Embryonic facial prominence (tissue), 1 donor: Measurements from ENCODE around the gene DLGAP1.
"Not testable (repeated sequence)": the region's sequence is repeated elsewhere in the genome, so short reads cannot be mapped to it uniquely, and the experiment has no call there.

Source experiments
- DNase-seq: peaks from one replicate; pipeline ENCODE4 v3.0.0-alpha.2; 2016; ENCODE audit errors: extremely low spot score

DLGAP1 gene

DNA sequence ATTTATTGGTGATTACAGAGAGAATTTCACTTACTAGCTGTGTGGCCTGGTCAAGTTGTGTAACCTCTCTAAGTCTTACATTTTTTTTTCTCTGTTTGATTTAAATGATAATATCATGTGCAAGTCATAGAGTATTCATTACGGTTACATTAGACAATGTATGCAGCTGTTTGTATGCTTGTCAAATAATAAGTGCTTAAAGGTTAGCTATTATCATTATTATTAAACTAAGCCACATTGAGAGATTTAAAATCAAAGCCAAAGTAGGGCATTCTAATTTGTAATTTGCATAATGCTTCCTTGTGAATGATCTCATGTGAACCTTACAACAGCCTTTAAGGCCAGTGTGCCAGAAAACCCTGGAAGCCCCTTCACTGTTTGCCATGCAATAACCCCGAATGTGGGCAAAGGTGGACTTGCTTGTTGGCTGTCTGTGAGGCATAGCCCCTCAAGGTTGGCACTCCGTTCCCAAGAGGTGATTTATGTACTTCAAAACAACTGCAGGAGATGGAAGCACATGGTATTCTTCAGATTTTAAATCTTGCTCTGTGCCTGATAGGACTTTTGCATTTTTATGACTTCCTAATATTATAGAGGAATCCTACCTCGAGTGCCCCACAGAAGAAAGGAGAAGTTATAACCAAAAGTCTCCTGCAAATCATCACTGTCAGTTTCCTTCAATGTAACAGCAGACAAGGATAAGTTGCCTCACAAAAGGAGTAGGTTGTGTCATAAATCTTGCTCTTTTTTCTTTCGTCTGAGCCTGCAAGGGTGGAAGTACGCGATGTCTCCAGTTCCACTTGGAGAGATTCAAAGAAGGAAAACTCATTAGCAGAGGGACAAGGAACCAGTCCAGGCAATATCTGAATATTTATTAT is 733.1 kb downstream of the DLGAP1 start:
- DNase-seq: no peak

DNA sequence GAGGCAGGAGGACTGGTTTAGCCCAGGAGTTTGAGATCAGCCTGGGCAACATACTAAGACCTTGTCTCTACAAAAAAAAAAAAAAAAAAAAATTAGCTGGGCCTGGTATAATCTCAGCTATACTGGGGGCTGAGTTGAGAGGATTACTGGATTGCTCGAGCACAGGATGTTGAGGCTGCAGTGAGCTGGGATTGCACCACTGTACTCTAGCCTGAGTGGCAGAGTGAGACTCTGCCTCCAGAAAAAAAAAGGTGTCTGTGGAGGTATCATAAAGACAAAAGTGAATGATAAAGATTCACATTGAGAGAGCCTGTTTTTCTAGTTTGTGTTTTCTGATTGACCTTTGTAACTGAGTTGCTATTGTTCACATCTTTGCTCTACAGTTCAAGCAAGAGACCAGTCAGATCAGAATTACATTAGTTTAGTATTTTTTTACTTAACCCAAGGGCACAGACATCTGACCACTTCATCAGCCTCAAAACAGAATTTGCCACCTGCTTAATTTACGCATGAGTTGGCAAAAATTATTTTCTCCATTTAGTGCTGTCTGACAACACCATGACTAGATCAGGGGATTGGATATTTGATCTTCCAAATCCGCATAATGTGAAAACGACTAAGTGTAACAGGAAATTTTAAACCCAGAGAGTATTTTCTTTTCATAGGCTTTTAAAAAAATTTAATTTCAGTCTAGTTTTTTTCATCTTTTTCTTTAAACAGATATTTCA is 734.1 kb downstream of the DLGAP1 start:
- no peak for DNase-seq

DNA sequence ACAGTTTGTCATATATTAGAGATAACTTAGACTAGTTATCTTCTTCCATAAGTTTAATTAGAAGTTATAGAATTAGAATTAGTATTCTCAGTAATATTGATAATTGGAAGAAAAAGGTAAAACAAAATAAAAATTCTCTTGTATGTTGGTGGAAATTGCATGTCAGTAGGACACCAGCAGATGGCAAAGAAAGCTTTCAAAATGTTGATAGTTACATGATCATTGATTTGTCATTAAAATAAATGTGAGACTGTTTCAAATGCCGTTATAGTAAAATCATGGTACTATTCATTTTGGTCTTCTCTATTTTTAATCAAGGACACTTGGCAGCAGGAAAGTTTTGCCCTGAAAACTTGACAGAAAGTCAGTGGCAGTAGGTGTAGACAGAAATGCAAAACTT is 734.9 kb downstream of the DLGAP1 start:
- DNase-seq: peak; percentile 5

DNA sequence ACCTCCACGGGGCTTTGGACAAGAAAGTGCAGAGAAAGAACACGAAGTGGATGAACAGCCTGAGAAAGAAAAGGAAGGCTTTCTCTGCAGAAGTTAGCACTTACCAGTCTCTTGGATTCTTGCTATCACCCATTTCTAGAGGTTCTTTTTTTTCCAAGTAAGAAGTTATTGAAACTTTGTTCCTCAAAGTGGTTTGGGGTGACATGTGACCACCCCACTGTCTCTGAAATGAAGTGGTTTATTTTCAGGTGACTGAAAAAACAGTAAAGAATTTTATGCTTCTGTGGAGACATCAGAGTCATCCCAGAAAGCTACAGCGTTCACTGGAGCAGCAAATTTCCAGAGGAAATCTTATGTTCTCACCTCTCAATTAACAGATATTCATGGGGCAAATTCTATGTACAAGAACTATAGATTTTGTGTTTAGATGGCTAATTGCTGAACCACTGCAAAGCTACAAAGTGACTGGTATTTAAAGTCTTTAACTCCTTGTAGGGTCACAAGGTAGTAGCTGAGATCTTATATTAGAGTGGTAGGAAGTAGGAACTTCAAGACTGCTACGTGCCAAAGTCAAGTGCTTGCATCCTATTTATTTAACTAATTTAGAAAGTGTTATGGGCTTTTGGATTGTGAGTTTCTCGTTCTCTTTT is 737.6 kb downstream of the DLGAP1 start:
- no peak for DNase-seq

GRCh38 chr18:3716116-3716660 is 738.9 kb downstream of the DLGAP1 start:
- DNase-seq: no peak

DNA sequence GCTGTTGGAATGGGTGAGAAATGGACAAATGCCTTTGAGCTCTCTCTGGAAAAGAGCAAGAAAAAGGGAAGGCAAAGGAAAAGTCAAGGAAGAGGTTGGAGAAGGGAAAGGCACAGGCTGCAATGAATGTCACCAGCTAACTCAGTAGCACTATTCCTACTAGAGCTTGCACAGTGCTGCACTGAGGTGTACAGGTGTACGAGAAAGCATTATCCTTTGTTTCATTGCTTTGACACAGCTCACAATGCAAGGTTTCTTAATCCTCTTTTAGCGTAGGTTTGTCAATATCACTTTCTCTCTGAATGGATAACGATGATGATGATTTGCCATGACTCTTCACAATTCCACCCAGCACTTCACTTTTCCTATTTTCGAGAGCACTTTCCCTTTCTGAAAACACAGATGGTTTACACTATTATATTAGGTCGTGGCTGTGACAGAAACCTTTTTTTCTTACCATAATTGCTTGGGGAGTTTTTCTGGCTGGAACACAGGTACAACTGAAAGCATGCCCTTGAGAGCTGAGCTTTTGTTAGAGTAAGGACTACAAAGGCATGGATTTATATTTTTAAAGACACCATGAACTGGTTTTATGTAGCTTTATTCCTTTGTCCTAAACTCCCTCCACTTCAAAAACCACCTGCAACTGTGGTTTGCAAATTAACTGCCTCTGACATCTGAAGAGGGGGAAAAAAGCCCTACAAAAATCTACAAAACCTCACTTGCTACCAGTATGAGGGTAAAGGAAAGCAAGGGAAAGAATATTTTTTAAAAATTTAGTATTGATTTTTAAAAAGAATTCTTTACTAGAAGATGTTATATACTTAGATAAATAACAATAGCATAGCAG is 739.7 kb downstream of the DLGAP1 start:
- no peak for DNase-seq

DNA sequence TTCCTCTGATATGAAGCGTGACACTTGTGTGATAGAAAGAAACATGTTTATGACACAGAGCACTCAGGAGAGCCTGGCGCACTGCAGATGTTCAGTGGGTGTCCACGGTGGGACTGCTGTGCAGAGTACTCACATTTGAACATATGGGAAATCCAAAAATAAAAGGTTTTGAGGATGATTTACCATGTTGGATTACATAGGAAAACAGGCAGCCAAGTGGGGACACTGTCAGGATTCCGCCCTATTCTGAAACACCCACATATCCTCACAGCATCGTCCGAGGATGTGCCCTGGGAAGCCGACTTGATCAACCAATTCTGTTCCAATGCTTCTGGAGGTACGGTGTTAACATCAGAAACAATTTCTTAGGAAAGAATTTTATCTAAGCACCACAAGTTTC is 741.4 kb downstream of the DLGAP1 start:
- DNase-seq: no peak

DNA sequence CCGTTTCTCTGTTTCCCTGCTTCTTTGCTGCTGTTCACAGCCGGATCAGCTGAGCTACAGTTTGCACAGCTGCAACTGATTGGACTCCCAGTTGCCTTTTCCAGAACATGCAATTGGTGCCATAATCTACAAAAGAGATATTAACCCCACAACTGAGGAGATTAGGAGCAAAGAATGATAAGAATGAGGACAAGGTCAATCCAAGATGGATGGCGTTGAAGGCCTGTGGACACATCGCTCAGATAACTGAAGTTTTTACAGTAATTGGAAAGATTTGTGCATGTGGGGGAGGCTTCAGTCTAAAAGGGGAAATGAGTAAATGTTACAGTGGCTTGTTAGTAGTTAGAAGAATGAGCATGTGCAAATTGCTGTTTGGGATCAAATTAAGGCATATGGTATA is 741.9 kb downstream of the DLGAP1 start:
- no peak for DNase-seq

DNA sequence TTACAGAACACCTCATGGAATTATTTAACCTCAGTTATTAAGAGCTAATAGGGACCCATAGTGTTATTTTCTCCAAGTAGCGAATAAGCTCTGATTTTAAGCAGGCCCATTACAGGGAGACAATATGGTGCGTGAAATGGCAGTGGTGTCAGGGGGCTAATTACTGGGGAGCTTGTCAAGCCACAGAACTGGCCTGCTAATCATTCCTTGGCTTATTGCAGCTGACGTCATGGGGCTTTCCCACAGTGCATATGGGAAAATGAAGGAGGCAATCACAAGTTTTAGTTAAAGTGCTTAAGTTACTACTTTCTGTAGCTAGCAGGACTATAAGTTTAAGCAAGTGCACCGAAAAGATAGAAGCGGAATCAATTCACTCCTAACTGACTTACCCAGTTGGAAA is 742.6 kb downstream of the DLGAP1 start:
- DNase-seq: no peak

DNA sequence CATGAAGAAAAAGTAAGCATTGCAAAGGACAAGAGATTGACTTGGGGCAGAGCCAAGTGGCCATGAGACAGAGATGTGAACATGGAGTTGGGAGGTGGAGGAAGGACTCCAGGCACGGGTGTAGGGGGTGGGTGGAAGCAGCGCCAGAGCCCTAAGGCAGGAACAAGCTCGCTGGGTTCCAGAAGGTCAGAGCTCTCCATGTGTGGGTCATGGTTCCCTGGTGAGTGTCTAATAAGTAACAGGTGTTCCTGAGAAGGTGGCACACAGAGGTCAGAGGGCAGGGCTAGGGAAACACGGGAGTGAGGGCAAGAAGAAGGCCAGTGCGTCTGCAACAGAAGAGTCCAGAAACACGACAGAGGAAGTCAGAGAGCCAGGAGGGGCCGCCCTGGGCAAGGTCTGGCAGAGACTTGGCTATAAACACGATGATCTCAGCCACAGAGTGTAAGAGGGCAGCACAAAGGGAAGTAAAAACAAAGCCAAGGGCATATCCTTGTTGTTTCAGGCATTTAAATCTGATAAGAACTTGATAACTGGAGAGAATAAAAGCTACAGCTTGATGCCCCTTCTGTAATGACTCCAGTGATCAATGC is 744.3 kb downstream of the DLGAP1 start:
- no peak for DNase-seq

GRCh38 chr18:3709205-3709604 is 745.9 kb downstream of the DLGAP1 start:
- no peak for DNase-seq

GRCh38 chr18:3706279-3707097 is 748.6 kb downstream of the DLGAP1 start:
- no peak for DNase-seq

DNA sequence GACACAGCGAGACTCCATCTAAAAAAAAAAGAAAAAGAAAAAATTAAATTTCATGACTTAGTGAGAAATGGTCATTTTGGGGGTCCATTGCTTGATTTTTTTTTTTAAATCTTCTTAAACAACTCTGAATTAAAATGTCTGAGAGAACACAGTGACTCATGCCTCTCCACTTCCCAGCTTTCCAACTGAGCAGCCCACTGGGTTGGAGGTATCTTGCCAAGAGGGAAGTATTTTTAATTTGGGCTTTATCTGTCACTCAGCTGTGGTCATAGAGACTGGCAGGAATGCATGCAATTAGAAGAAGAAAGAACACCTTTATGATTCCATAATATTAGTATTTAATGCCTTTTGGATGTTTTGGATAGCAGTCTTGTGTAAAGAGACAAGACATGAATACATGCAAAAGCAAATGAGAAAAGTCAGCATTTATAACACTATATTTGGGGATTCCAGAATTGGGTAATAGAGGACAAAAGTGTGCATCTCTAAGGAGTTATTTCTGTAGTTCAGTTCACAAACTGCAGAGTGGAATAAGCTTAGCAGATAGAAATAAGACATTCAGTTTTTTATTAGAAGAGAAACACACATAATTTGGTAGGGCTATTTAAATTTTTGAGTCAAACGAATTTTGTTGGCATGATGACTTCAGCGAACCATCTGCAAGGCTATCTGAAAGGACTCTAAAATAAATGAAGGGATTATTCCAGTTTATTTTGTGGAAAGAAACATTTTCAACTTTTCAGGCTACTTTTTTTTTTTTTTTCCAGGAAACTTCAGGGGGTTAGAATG is 750.4 kb downstream of the DLGAP1 start:
- DNase-seq: no peak

- peak; percentile 48 for DNase-seq
Measured at GRCh38 chr18:3703732-3704176, 751.4 kb downstream of the DLGAP1 start.

DNA sequence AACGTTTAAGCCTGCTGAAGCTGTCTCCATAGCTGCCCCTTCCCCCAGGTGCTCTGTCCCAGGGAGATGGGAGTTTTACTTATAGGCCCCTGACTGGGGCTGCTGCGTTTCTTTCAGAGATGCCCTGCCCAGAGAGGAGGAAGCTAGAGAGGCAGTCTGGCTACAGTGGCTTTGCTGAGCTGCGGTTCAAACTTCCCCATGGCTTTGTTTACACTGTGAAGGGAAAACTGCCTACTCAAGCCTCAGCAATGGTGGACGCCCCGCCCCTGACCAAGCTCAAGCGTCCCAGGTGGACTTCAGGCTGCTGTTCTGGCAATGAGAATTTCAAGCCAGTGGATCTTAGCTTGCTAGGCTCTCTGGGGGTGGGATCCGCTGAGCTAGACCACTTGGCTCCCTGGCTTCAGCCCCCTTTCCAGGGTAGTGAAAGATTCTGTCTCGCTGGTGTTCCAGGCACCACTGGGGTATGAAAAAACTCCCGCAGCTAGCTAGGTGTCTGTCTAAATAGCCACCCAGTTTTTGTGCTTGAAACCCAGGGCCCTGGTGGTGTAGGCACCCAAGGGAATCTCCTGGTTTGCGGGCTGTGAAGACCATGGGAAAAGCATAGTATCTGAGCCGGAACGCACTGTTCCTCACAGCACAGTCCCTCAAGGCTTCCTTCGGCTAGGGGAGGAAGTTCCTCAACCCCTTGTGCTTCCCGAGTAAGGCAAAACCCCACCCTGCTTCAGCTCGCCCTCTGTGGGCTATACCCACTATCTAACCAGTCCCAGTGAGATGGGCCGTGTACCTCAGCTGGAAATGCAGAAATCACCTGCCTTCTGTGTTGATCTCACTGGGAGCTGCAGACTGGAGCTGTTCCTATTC is 755.2 kb downstream of the DLGAP1 start:
- DNase-seq: not testable (repeated sequence)

GRCh38 chr18:3694030-3694778 is 760.9 kb downstream of the DLGAP1 start:
- not testable (repeated sequence) for DNase-seq

DNA sequence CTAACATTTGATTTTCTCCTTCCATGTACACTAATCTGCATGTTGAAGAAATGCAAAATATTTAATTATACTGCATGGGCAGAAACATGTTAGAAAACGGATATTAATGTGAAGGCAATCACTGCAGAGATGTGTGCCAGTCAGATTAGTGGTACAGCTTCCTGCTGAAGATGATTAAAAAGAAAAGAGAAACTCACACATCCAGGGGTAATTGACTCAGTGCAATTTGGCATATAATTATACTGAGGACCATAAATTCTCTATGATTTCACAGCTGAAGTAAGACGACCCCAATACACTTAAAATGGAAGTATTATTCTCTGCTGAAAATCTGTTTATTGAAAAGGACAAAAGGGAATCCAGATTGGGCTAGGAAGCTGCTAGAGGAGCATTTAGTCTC is 761.7 kb downstream of the DLGAP1 start:
- no peak for DNase-seq
